Fibroblast of villous mesenchyme (primary cell): ENCODE measurements around the gene PLA2G5. TPM values are rescaled to one million over a fixed set of nuclear protein-coding genes. Genes with fewer than 3 reads are reported as not detected.

Experiments used
- DNase-seq: peaks from one replicate; pipeline ENCODE4 v3.0.0-alpha.2; 2010; ENCODE audit warnings: low read depth
- H3K4me3 ChIP-seq: 2 replicates; pipeline ENCODE4 v1.5.1; 2011; ENCODE audit warnings: low read depth, mild to moderate bottlenecking, low read length
- CTCF ChIP-seq: IDR thresholded peaks from 2 replicates; pipeline ENCODE4 v1.5.1; 2012; ENCODE audit warnings: low read depth, mild to moderate bottlenecking, low read length; ENCODE audit not compliant: insufficient read depth
- total RNA-seq: library from RNA; depleted of rRNA; stranded (reverse); fragments of >200 nt; gene quantifications from 2 replicates; pipeline ENCODE4 v1.2.3, GENCODE V29; 2012

The PLA2G5 gene
- total RNA-seq, 1 donor = not detected

DNA sequence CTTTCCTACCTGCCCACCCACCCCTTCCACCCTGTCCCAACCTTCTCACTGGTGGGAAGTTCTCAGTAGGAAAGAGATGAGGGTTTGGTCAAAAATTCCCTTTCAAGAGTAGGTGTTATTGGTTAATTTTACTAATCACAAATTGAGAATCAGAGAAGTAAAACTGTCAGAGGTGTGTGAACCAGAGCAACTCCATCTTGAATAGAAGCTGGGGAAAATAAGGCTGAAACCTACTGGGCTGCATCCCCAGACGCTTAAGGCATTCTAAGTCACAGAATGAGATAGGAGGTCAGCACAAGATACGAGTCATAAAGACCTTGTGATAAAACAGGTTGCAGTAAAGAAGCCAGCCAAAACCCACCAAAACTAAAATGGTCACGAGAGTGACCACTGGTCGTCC is 37.8 kb downstream of the PLA2G5 start:
- H3K4me3 ChIP-seq = no peak overlapping the region
- TF ChIP-seq CTCF = no peak
- DNase-seq = no peak

DNA sequence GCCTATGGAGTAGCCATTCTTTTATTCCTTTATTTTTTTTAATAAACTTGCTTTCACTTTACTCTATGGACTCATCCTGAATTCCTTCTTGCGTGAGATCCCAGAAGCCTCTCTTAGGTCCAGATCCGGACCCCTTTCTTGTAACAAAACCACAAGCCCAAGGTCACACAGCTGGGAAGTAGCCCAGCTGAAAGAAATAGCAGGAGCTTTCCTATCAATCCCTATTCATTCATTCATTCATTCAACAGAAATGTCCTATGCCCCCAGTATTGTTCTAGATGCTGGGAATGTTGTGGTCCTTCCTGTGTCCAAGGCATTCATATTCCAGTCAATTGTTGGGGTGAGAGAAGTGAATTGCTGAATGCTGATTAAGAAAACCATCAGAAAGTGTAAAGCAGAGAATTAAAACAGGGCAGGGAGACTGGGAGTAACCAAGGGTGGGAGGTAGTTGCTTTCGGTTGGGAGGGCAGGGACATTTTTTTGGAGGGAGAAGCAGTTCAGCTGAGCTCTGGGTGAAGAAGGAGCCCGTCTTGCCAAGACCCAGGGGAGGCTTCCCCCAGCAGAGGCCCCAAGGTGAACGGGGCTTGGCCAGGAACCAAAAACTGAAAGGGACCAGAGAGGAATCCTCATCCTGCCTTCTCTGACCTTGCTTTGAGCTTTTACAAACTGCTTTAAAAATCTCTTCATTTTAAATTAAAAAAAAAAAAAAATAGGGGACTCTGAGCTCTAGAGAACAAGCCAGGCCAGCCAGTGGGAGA is 38.6 kb downstream of the PLA2G5 start:
- no peak overlapping the region for H3K4me3 ChIP-seq
- no peak for TF ChIP-seq CTCF
- DNase-seq = no peak

GRCh38 chr1:20109223-20109856 is 39.3 kb downstream of the PLA2G5 start:
- TF ChIP-seq CTCF = no peak
- no peak for DNase-seq
- no peak overlapping the region for H3K4me3 ChIP-seq

DNA sequence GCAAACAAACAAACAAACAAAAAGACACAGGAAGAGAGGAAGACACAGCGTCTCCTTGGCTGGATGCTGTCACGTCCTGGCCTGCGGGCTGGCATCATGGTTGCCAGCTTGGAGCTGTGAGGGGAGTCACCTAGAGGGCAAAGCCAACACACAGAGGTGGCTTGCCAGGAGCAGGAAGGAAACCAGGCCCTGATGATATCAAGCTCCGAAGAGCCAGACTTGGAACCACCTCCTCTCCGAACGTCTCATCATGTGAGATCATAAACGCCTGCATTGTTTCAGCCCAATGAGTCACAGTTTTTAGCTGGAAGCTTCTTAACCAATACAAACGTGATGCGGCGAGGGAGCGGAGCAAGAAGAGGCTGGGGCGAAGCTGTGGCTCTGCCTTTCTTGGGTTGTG is 40.7 kb downstream of the PLA2G5 start:
- TF ChIP-seq CTCF = no peak
- H3K4me3 ChIP-seq = no peak overlapping the region
- peak; percentile 64 for DNase-seq

DNA sequence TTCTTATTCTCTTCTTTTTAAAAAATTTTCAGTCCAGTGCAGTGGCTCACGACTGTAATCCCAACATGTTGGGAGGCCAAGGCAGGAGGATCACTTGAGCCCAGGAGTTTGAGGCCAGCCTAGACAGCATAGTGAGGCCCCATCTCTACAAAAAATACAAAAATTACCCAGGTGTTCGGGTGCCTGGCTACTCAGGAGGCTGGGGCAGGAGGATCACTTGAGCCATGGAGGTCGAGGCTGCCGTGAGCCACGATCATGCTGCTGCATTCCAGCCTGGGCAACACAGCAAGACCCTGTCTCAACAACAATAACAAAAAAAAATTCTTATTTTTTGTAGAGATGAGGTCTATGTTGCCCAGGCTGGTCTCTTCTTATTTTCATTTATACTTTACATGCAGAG is 41.5 kb downstream of the PLA2G5 start:
- no peak for TF ChIP-seq CTCF

DNA sequence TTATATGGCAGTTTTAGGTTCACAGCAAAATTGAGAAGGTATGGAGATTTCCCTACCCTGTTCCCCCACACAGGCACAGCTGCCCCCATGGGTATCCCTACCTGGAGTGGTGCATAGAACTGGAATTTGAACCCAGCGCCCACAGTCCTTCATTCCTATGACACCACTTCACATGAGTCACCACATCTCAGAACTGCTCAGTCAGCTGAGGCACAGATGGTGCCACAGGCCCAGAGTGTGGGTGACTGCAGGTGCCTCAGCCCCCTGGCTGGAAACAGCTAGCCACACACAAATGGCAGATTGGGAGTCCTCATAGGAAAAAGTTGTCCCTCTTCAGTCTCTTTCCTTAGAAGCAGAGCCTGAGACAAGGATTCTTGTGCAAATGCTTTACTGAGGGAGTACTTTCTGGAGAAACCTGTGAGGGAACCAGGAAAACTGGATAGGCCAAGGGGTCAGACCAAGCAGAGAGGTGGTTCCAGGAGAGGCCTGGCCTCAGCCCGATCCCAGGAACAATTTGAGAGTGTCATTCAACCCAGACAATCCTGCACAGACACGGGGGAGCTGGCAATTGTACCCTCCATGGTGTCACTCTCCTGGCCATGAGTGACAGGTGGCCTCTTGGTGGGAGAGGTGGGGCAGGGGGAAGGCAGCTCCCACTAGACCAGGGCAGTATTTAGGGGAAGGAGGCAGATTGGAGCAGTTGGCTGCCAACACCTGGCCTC is 42.4 kb downstream of the PLA2G5 start:
- no peak for TF ChIP-seq CTCF
- DNase-seq = no peak

More for the DNA sequence above, 41.5 kb downstream of the PLA2G5 start:
- no peak overlapping the region for H3K4me3 ChIP-seq
- DNase-seq = no peak

More for the DNA sequence above, 42.4 kb downstream of the PLA2G5 start:
- H3K4me3 ChIP-seq = no peak overlapping the region
